HCT116 (cell line): ENCODE measurements around the gene RPS10. TPM values are rescaled to one million over a fixed set of nuclear protein-coding genes. Genes with fewer than 3 reads are reported as not detected.

Source experiments
- ATAC-seq: fragments of 200-7000 bp; cut with Tn5 transposase; 2 replicates; pipeline ENCODE4 v1.9.1; 2020; ENCODE audit warnings: mild to moderate bottlenecking, moderate library complexity
- BruUV-seq: library from RNA; stranded (reverse); fragments of 400-500 nt; replicated peaks from 2 replicates; lab custom pipeline; 2021; lab: Mats Ljungman, UMichigan
- CTCF ChIA-PET: fragments of 300-600 bp; sonication (Branson Sonifier 250); formaldehyde crosslinking; loops from one replicate; lab custom pipeline; 2021; ENCODE audit warnings: antibody characterized with exemption; lab: Charles Lee
- POLR2A ChIA-PET: fragments of 300-600, 350-600 bp; sonication (Branson Sonifier 250); formaldehyde crosslinking; loops from one replicate; lab custom pipeline; 2021; ENCODE audit warnings: antibody characterized with exemption; lab: Charles Lee
- RAD21 ChIA-PET, 2 experiments: fragments of 300-600 bp; sonication (Branson Sonifier 250); formaldehyde crosslinking; loops; one replicate each; lab custom pipeline; 2023; ENCODE audit warnings: low total read pairs in 2 of 2; ENCODE audit not compliant: uncharacterized antibody in 2 of 2, unreplicated experiment in 2 of 2, low non-redundant PET in 1 of 2; lab: Charles Lee
- DNase-seq: peaks from one replicate; pipeline ENCODE4 v3.0.0-alpha.2; 2010; ENCODE audit warnings: low read depth, low spot score
- H2AFZ ChIP-seq: fragments of 200-600 bp; shearing (Covaris generic), sonication (generic); 2 replicates; pipeline ENCODE4 v1.6.1; 2017; ENCODE audit warnings: low read depth, mixed run types, mixed read lengths, antibody characterized with exemption, low read length; ENCODE audit not compliant: poor library complexity, severe bottlenecking
- H3K27ac ChIP-seq: 2 replicates; pipeline ENCODE4 v1.5.1; 2012; ENCODE audit warnings: low read depth, low read length
- H3K27me3 ChIP-seq: fragments of 200-600 bp; sonication (generic); 2 replicates; pipeline ENCODE4 v1.6.1; 2016; ENCODE audit warnings: mixed run types, low read length, mixed read lengths; ENCODE audit not compliant: insufficient read depth
- H3K36me3 ChIP-seq, 2 experiments: fragments of 200-500 bp in 1 of 2; fragments of 200-600 bp in 1 of 2; sonication (Bioruptor generic) in 1 of 2; sonication (generic) in 1 of 2; 2 replicates each; pipeline versions ENCODE4 v1.5.1 to v1.6.1; 2014 to 2016; ENCODE audit warnings: low read length in 2 of 2, inconsistent platforms in 1 of 2, mixed read lengths in 1 of 2, mixed run types in 1 of 2; ENCODE audit not compliant: insufficient read depth in 2 of 2, control insufficient read depth in 1 of 2
- H3K4me1 ChIP-seq, 2 experiments: fragments of 200-600 bp in 1 of 2; sonication (generic) in 1 of 2; 2 replicates each; pipeline versions ENCODE4 v1.5.1 to v1.6.1; 2012 to 2017; ENCODE audit warnings: low read length in 2 of 2, inconsistent platforms in 1 of 2, mild to moderate bottlenecking in 1 of 2, mixed read lengths in 1 of 2, mixed run types in 1 of 2, moderate library complexity in 1 of 2; ENCODE audit not compliant: insufficient read depth in 2 of 2, control insufficient read depth in 1 of 2
- H3K4me2 ChIP-seq: fragments of 200-600 bp; sonication (generic); 2 replicates; pipeline ENCODE4 v1.6.1; 2017; ENCODE audit warnings: mixed run types, low read length, mixed read lengths
- H3K4me3 ChIP-seq, 2 experiments: fragments of 200-600 bp in 1 of 2; sonication (generic) in 1 of 2; replicated peaks in 1 of 2; 2 replicates each; pipeline ENCODE4 v1.5.1; 2011 to 2016; ENCODE audit warnings: low read length in 2 of 2, control low read depth in 1 of 2, low read depth in 1 of 2, mild to moderate bottlenecking in 1 of 2, mixed read lengths in 1 of 2, mixed run types in 1 of 2
- H3K79me2 ChIP-seq: fragments of 200-600 bp; sonication (generic); 2 replicates; pipeline ENCODE4 v1.6.1; 2017; ENCODE audit warnings: mild to moderate bottlenecking, mixed run types, low read length, moderate library complexity, mixed read lengths; ENCODE audit not compliant: insufficient read depth
- H3K9ac ChIP-seq: fragments of 200-600 bp; sonication (generic); 2 replicates; pipeline ENCODE4 v1.6.1; 2016; ENCODE audit warnings: low read length, mixed read lengths
- H3K9me2 ChIP-seq: fragments of 200-600 bp; sonication (generic), shearing (Covaris generic); 2 replicates; pipeline ENCODE4 v1.6.1; 2017; ENCODE audit warnings: mixed run types, mild to moderate bottlenecking, moderate library complexity; ENCODE audit not compliant: insufficient read depth
- H3K9me3 ChIP-seq, 2 experiments: fragments of 200-500 bp in 1 of 2; fragments of 200-600 bp in 1 of 2; sonication (Bioruptor generic) in 1 of 2; sonication (generic) in 1 of 2; 2 replicates each; pipeline ENCODE4 v1.6.1; 2014 to 2017; ENCODE audit warnings: low read length in 2 of 2, mixed read lengths in 2 of 2, inconsistent platforms in 1 of 2, low read depth in 1 of 2, mild to moderate bottlenecking in 1 of 2, mixed run types in 1 of 2, moderate library complexity in 1 of 2; ENCODE audit not compliant: control insufficient read depth in 1 of 2, insufficient read depth in 1 of 2
- H4K20me1 ChIP-seq: fragments of 200-600 bp; sonication (generic), shearing (Covaris generic); 2 replicates; pipeline ENCODE4 v1.6.1; 2017; ENCODE audit warnings: mixed run types, mild to moderate bottlenecking, moderate library complexity; ENCODE audit not compliant: insufficient read depth
- CBX3 ChIP-seq: IDR thresholded peaks from 2 replicates; pipeline ENCODE4 v1.6.1; 2012; ENCODE audit warnings: low read depth
- CEBPB ChIP-seq: IDR thresholded peaks from 2 replicates; pipeline ENCODE4 v1.6.1; 2012; ENCODE audit warnings: low read depth
- EZH2 ChIP-seq: fragments of 200-600 bp; sonication (generic); IDR thresholded peaks from 2 replicates; pipeline ENCODE4 v1.6.1; 2017; ENCODE audit warnings: antibody characterized with exemption, mixed run types
- EZH2phosphoT487 ChIP-seq: fragments of 200-600 bp; IDR thresholded peaks from 2 replicates; pipeline ENCODE4 v1.6.1; 2018; ENCODE audit warnings: antibody characterized with exemption, borderline replicate concordance
- FOSL1 ChIP-seq: IDR thresholded peaks from 2 replicates; pipeline ENCODE4 v1.6.1; 2012; ENCODE audit warnings: low read depth
- JUND ChIP-seq: IDR thresholded peaks from 2 replicates; pipeline ENCODE4 v1.6.1; 2012
- POLR2A ChIP-seq: IDR thresholded peaks from 2 replicates; pipeline ENCODE4 v1.7.0; 2011; ENCODE audit warnings: borderline replicate concordance; ENCODE audit not compliant: insufficient read depth, insufficient read length; ENCODE audit errors: extremely low read depth
- POLR2AphosphoS5 ChIP-seq: IDR thresholded peaks from 2 replicates; pipeline ENCODE4 v1.6.1; 2011; ENCODE audit warnings: mild to moderate bottlenecking, low read depth, low read length, moderate library complexity
- RAD21 ChIP-seq: IDR thresholded peaks from 2 replicates; pipeline ENCODE4 v1.6.1; 2012; ENCODE audit warnings: low read depth, mild to moderate bottlenecking
- SIN3A ChIP-seq: IDR thresholded peaks from 2 replicates; pipeline ENCODE4 v1.6.1; 2012; ENCODE audit warnings: low read depth
- SP1 ChIP-seq: IDR thresholded peaks from 2 replicates; pipeline ENCODE4 v1.6.1; 2012; ENCODE audit warnings: low read depth
- SRF ChIP-seq: IDR thresholded peaks from 2 replicates; pipeline ENCODE4 v1.6.1; 2012; ENCODE audit warnings: low read depth
- TCF7L2 ChIP-seq: IDR thresholded peaks from 2 replicates; pipeline ENCODE4 v1.7.0; 2011; ENCODE audit warnings: borderline replicate concordance, inconsistent platforms; ENCODE audit not compliant: insufficient read depth, insufficient read length; ENCODE audit errors: extremely low read depth
- ZFX ChIP-seq: fragments of 450-650 bp; IDR thresholded peaks from 2 replicates; pipeline ENCODE4 v1.6.1; 2017
- ZNF274 ChIP-seq: fragments of 200-500 bp; sonication (Bioruptor generic); IDR thresholded peaks from 2 replicates; pipeline ENCODE4 v1.6.1; 2014; ENCODE audit warnings: mild to moderate bottlenecking, low read depth, low read length, inconsistent platforms
- intact Hi-C: fragments of 100-400 bp; cut with micrococcal nuclease; formaldehyde crosslinking; loops from 2 replicates; pipeline ENCODE4 v1.10.0; 2022
- total RNA-seq: library from RNA; stranded (reverse); gene quantifications from one replicate; pipeline ENCODE4 v1.2.1, GENCODE V29; 2021; ENCODE audit not compliant: unreplicated experiment
- TF ChIP-seq, protein P1 (sequence below): IDR thresholded peaks from 2 replicates; pipeline ENCODE4 v1.6.1; 2012
- TF ChIP-seq, protein P2 (sequence below), 3 experiments: fragments of 200-600 bp in 1 of 3; sonication (generic) in 1 of 3; IDR thresholded peaks in 2 of 3; conservative IDR thresholded peaks in 1 of 3; 2 replicates each; pipeline ENCODE4 v1.5.1; 2012 to 2017; ENCODE audit warnings: low read depth in 2 of 3, low read length in 2 of 3, antibody characterized with exemption in 1 of 3, borderline replicate concordance in 1 of 3, control low read depth in 1 of 3, mild to moderate bottlenecking in 1 of 3, mixed read lengths in 1 of 3, mixed run types in 1 of 3, moderate library complexity in 1 of 3; ENCODE audit not compliant: insufficient read depth in 1 of 3

The RPS10 gene
- total RNA-seq, 1 experiment from 2014 or later: 1,863 TPM

DNA sequence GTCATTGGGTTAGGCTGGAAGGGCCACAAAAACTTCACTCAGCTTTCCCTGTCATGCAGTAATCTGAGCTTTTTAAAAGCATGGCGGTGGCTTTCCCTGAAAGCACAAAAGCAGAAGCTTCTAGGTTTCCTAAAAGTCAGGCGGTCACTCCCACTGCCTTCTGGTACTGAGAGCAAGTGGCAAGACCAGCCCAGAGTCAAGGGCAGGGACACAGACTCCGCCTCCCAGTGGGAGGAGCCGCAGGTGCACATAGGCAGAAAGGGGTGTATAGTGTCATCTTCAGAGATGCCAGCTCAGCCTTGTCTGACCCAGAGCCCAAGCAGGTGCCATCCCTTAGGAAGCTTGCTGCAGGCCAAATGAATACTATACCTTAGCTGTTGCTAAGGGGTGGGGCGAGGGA lies 22.0 kb upstream of the RPS10 start:
- Histone ChIP-seq H4K20me1 (no peaks in the 10 kb centered on the region), H3K36me3 (no peaks in the 10 kb centered on the region), H3K4me3 (no peak overlapping the region), H3K27me3 (no peaks in the 10 kb centered on the region), H2AFZ (no peak overlapping the region), H3K4me2 (no peak overlapping the region), H3K79me2 (no peaks in the 10 kb centered on the region), H3K9me2 (no peaks in the 10 kb centered on the region), H3K27ac (no peak overlapping the region), H3K9ac (no peak overlapping the region), H3K4me1 (peaks cover 8 to 13% of the 10 kb centered on the region in 2 experiments; a peak in 2 of 4 replicates), H3K9me3 (no peaks in the 10 kb centered on the region)
- CTCF ChIA-PET: interaction anchor here (1.9 kb wide), 1 partner anchor 12 kb away, joined by 7 read pairs; no protein-coding TSS in a partner anchor
- POLR2A ChIA-PET: interaction anchor here (1.2 kb wide), 1 partner anchor 11 kb away, joined by 3 read pairs; no protein-coding TSS in a partner anchor
- DNase-seq (no peak), ATAC-seq (peak; percentile 96)
- no TSS peak for BruUV-seq
- intact Hi-C loops: no loop called here
- RAD21 ChIA-PET: no interaction called here
- TF ChIP-seq SP1 (no peak), ZNF274 (no peak), CBX3 (no peak), FOSL1 (no peak), CEBPB (no peak), POLR2AphosphoS5 (no peak), SIN3A (no peak), EZH2 (no peak), SRF (no peak), EZH2phosphoT487 (no peak), ZFX (no peak)
- TF ChIP-seq, protein P1, sequence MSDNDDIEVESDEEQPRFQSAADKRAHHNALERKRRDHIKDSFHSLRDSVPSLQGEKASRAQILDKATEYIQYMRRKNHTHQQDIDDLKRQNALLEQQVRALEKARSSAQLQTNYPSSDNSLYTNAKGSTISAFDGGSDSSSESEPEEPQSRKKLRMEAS: no peak

DNA sequence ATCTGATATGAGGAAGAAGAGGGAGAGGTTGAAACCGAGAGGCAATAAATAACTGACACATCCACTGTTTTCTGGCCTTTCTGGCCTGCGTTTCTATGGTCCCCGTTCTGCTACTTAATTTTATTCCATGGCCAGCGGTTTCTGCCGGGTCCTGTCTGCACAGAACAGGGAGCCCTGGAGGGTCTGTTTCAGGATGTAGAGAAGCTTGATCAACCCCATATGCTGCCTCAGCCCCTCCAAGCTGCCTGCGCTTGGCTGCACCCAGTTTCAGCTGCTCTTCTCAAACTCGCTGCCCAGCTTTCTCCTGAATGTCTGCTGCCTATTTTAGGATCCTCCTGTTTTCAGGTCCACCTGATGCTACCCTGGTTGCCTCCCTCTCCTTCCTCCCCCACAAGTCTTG lies 21.5 kb upstream of the RPS10 start:
- H3K4me2 ChIP-seq: no peak overlapping the region
- no peak for TF ChIP-seq TCF7L2
- no peak for TF ChIP-seq ZFX
- TF ChIP-seq EZH2: no peak
- TF ChIP-seq SIN3A: no peak
- TF ChIP-seq POLR2A: no peak
- TF ChIP-seq RAD21: no peak
- TF ChIP-seq POLR2AphosphoS5: no peak
- no peak for TF ChIP-seq JUND
- TF ChIP-seq SRF: no peak
- no peak for TF ChIP-seq EZH2phosphoT487
- TF ChIP-seq CEBPB: no peak
- no peak for TF ChIP-seq SP1
- TF ChIP-seq, protein P2, sequence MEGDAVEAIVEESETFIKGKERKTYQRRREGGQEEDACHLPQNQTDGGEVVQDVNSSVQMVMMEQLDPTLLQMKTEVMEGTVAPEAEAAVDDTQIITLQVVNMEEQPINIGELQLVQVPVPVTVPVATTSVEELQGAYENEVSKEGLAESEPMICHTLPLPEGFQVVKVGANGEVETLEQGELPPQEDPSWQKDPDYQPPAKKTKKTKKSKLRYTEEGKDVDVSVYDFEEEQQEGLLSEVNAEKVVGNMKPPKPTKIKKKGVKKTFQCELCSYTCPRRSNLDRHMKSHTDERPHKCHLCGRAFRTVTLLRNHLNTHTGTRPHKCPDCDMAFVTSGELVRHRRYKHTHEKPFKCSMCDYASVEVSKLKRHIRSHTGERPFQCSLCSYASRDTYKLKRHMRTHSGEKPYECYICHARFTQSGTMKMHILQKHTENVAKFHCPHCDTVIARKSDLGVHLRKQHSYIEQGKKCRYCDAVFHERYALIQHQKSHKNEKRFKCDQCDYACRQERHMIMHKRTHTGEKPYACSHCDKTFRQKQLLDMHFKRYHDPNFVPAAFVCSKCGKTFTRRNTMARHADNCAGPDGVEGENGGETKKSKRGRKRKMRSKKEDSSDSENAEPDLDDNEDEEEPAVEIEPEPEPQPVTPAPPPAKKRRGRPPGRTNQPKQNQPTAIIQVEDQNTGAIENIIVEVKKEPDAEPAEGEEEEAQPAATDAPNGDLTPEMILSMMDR (IDR thresholded peaks at IDR 0.05 in 2 of 3, conservative IDR thresholded peaks at IDR 0.05 in 1 of 3; ENCODE audit: borderline replicate concordance in 1 of 3, insufficient read depth in 1 of 3, low read depth in 2 of 3, low read length in 2 of 3): no peak

More for the DNA sequence above, 21.5 kb upstream of the RPS10 start:
- ATAC-seq (no peak), DNase-seq (no peak)
- H3K4me3 ChIP-seq: no peak overlapping the region
- no peaks in the 10 kb centered on the region for H3K36me3 ChIP-seq
- no peaks in the 10 kb centered on the region for H3K9me2 ChIP-seq
- ChIA-PET CTCF (interaction anchor here (1.9 kb wide), 1 partner anchor 12 kb away, joined by 7 read pairs; no protein-coding TSS in a partner anchor), POLR2A (interaction anchor here (1.2 kb wide), 1 partner anchor 11 kb away, joined by 3 read pairs; no protein-coding TSS in a partner anchor), RAD21 (no interaction called here)
- H4K20me1 ChIP-seq: no peaks in the 10 kb centered on the region
- H3K4me1 ChIP-seq: peaks cover 8 to 13% of the 10 kb centered on the region in 2 experiments; a peak in 2 of 4 replicates
- H3K27ac ChIP-seq: no peak overlapping the region
- intact Hi-C loops: no loop called here
- no peak overlapping the region for H3K9ac ChIP-seq
- H3K9me3 ChIP-seq: no peaks in the 10 kb centered on the region
- no TSS peak for BruUV-seq
- no peaks in the 10 kb centered on the region for H3K79me2 ChIP-seq
- H3K27me3 ChIP-seq: no peaks in the 10 kb centered on the region
- H2AFZ ChIP-seq: no peak overlapping the region
